HG03460 (cell line): ENCODE data around the gene ACSS1.
"Not testable (repeated sequence)": the region's sequence is repeated elsewhere in the genome, so short reads cannot be mapped to it uniquely, and the experiment has no call there.

Source experiments
- ATAC-seq: cut with Tn5 transposase; IDR thresholded peaks from one replicate; pipeline ENCODE4 v1.9.1; 2021; ENCODE audit not compliant: unreplicated experiment

Gene ACSS1

GRCh38 chr20:25014816-25015215, 43.1 kb downstream of the ACSS1 start:
- ATAC-seq, result no peak

- no peak for ATAC-seq
Observed at GRCh38 chr20:25013478-25014380, 44.2 kb downstream of the ACSS1 start.

GRCh38 chr20:25012616-25013189, 45.2 kb downstream of the ACSS1 start:
- no peak for ATAC-seq

- ATAC-seq, result no peak
Observed at GRCh38 chr20:25011831-25012241, 46.1 kb downstream of the ACSS1 start.

- no peak for ATAC-seq
Observed at GRCh38 chr20:25011261-25011660, 46.7 kb downstream of the ACSS1 start.

- ATAC-seq, result no peak
Observed at GRCh38 chr20:25009218-25010145, 48.5 kb downstream of the ACSS1 start.

- ATAC-seq, result no peak
Observed at GRCh38 chr20:25008388-25009217, 49.3 kb downstream of the ACSS1 start.

GRCh38 chr20:25007491-25008305, 50.2 kb downstream of the ACSS1 start:
- ATAC-seq, result no peak

- no peak for ATAC-seq
Observed at GRCh38 chr20:25006431-25007167, 51.3 kb downstream of the ACSS1 start.

GRCh38 chr20:25005661-25006060, 52.3 kb downstream of the ACSS1 start:
- ATAC-seq, result no peak

- no peak for ATAC-seq
Observed at GRCh38 chr20:25005220-25005619, 52.7 kb downstream of the ACSS1 start.

- ATAC-seq, result no peak
Observed at GRCh38 chr20:25003002-25003401, 54.9 kb downstream of the ACSS1 start.

GRCh38 chr20:25001323-25001722, 56.6 kb downstream of the ACSS1 start:
- ATAC-seq, result not testable (repeated sequence)

- ATAC-seq, result no peak
Observed at GRCh38 chr20:25000268-25000801, 57.6 kb downstream of the ACSS1 start.

GRCh38 chr20:24999568-24999967, 58.4 kb downstream of the ACSS1 start:
- no peak for ATAC-seq

GRCh38 chr20:24998631-24999445, 59.1 kb downstream of the ACSS1 start:
- ATAC-seq, result no peak

- no peak for ATAC-seq
Observed at GRCh38 chr20:24998121-24998520, 59.8 kb downstream of the ACSS1 start.
